Spleen (tissue), 7 donors: ENCODE data around the gene XAF1.

Experiments used
- POLR2A ChIP-seq, 3 donors: fragments of 450-650 bp; IDR thresholded peaks; one replicate each; pipeline ENCODE4 v1.5.1; 2017; ENCODE audit warnings: antibody characterized with exemption in 3 of 3, mild to moderate bottlenecking in 1 of 3
- POLR2AphosphoS5 ChIP-seq, 3 donors: sonication (generic); formaldehyde crosslinking; IDR thresholded peaks; one replicate each; pipeline ENCODE4 v1.5.1; 2017; ENCODE audit warnings: antibody characterized with exemption in 3 of 3
- TF ChIP-seq, protein P1 (sequence below), 11 experiments: fragments of 200-600 bp in 7 of 11; fragments of 450-650 bp in 4 of 11; sonication (generic) in 4 of 11; IDR thresholded peaks in 8 of 11; conservative IDR thresholded peaks in 3 of 11; 1 replicate in 7 of 11; 2 replicates in 4 of 11; pipeline versions ENCODE4 v1.4.0 to v1.8.0; 2016 to 2021; ENCODE audit warnings: antibody characterized with exemption in 11 of 11, inconsistent platforms in 4 of 11, mild to moderate bottlenecking in 1 of 11
- donor health status: DM: no; HTN: no; CAD: no; lungs with moderate emphysema.
- donor health status: DM: no; HTN: no; CAD: no.
- donor health status: DM: no; HTN: no; CAD: no.

DNA sequence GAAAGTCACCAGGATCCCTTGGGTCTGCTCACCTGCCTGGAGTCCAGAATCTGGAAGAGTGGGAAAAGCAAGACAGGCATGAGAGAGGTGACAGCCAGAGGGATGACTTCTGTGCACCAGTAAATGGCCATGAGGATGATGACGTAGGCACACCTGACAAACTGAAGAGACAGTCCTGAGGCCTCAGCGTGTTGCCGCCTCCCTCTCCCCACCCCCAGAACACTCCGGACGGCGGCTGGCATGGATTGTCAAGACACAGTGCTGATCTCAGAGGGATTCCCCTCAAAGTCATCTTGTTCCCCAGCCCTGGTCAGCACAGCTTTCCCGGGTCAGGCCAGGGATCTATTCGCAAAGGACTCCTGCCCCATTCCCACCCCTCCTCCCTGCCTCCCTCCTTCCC lies 48.9 kb upstream of the XAF1 start:
- no peak for TF ChIP-seq POLR2AphosphoS5 (IDR thresholded peaks at IDR 0.05)
- TF ChIP-seq, protein P1, sequence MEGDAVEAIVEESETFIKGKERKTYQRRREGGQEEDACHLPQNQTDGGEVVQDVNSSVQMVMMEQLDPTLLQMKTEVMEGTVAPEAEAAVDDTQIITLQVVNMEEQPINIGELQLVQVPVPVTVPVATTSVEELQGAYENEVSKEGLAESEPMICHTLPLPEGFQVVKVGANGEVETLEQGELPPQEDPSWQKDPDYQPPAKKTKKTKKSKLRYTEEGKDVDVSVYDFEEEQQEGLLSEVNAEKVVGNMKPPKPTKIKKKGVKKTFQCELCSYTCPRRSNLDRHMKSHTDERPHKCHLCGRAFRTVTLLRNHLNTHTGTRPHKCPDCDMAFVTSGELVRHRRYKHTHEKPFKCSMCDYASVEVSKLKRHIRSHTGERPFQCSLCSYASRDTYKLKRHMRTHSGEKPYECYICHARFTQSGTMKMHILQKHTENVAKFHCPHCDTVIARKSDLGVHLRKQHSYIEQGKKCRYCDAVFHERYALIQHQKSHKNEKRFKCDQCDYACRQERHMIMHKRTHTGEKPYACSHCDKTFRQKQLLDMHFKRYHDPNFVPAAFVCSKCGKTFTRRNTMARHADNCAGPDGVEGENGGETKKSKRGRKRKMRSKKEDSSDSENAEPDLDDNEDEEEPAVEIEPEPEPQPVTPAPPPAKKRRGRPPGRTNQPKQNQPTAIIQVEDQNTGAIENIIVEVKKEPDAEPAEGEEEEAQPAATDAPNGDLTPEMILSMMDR (IDR thresholded peaks at IDR 0.05 in 8 of 11, conservative IDR thresholded peaks at IDR 0.05 in 3 of 11): no peak
- TF ChIP-seq POLR2A (IDR thresholded peaks at IDR 0.05): no peak
